ENCODE measurements around the gene HIPK2. TPM values are rescaled to one million over a fixed set of nuclear protein-coding genes. Genes with fewer than 3 reads are reported as not detected.
A peak's percentile ranks its signal among the peaks of the same experiment; 100 is the strongest.

Gene HIPK2
- total and polyA plus RNA-seq, 2 experiments from 2014 or later = 7.3 to 16.9 TPM

DNA sequence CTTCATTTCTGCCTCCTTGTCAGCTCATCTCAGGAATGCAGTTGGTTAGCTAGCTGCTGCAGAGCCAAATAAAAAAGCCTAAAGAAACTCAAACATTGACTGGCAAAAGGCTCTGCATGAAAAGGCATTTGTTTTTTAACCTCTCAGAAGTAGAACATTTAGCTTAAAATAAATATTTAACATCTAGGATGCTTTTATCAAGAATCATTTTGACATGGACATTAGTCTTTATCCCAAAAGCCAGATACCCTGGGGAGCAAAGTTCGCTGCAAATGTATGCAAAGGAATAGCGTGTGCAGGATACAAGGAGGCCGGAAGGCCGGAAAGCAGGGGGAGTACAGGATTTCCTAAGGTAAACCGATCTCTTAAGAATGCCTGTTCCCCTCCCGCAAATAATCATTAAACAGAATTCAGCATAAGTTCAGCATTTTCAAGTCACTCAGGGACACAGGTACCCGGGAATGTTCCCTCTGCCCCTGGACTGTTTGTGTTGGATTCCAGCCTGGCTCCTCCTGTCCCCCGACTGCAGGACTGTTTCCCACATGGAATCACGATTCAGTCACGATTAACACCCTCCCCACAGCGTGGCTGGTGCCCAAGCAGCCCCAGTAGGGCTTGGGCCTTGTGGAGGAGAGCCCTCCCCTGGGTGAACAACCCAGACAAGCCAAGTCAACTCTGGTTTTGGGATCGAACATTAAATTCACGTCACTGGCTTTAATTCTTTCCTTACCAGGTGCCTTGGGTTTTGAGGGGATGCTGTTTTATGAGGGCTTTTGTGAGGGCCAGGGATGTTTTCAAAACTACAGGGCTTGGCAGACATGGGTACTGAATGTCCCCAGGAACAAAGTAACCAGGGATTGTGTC is 97.8 kb downstream of the HIPK2 start:
- H3K4me2 ChIP-seq = no peak overlapping the region
- peaks cover 3% of the 10 kb centered on the region; the same call in 1 of the 3 replicates for H3K9me3 Mint-ChIP-seq
- ATAC-seq (peak; percentile 57), DNase-seq (ENCODE audit: low spot score) (no peak)
- H3K79me2 ChIP-seq (replicated peaks; ENCODE audit: insufficient read depth) = no peaks in the 10 kb centered on the region
- H2AFZ ChIP-seq = no peak overlapping the region
- no peak overlapping the region for H3K4me3 Mint-ChIP-seq
- peaks cover 5% of the 10 kb centered on the region; the same call in 1 of the 3 replicates for H3K36me3 Mint-ChIP-seq (ENCODE audit: low read depth)
- H4K20me1 ChIP-seq (replicated peaks; ENCODE audit: insufficient read depth) = no peaks in the 10 kb centered on the region
- peak overlapping the region; percentile 53; the same call in 1 of the 2 replicates for H3K27ac ChIP-seq (ENCODE audit: low read depth)
- TF ChIP-seq, protein P1, sequence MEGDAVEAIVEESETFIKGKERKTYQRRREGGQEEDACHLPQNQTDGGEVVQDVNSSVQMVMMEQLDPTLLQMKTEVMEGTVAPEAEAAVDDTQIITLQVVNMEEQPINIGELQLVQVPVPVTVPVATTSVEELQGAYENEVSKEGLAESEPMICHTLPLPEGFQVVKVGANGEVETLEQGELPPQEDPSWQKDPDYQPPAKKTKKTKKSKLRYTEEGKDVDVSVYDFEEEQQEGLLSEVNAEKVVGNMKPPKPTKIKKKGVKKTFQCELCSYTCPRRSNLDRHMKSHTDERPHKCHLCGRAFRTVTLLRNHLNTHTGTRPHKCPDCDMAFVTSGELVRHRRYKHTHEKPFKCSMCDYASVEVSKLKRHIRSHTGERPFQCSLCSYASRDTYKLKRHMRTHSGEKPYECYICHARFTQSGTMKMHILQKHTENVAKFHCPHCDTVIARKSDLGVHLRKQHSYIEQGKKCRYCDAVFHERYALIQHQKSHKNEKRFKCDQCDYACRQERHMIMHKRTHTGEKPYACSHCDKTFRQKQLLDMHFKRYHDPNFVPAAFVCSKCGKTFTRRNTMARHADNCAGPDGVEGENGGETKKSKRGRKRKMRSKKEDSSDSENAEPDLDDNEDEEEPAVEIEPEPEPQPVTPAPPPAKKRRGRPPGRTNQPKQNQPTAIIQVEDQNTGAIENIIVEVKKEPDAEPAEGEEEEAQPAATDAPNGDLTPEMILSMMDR (conservative IDR thresholded peaks at IDR 0.05; ENCODE audit: low read depth in 2 of 2) = no peak
- TF ChIP-seq JUNB (IDR thresholded peaks at IDR 0.05; ENCODE audit: unreplicated experiment) = no peak
- TF ChIP-seq, protein P2, sequence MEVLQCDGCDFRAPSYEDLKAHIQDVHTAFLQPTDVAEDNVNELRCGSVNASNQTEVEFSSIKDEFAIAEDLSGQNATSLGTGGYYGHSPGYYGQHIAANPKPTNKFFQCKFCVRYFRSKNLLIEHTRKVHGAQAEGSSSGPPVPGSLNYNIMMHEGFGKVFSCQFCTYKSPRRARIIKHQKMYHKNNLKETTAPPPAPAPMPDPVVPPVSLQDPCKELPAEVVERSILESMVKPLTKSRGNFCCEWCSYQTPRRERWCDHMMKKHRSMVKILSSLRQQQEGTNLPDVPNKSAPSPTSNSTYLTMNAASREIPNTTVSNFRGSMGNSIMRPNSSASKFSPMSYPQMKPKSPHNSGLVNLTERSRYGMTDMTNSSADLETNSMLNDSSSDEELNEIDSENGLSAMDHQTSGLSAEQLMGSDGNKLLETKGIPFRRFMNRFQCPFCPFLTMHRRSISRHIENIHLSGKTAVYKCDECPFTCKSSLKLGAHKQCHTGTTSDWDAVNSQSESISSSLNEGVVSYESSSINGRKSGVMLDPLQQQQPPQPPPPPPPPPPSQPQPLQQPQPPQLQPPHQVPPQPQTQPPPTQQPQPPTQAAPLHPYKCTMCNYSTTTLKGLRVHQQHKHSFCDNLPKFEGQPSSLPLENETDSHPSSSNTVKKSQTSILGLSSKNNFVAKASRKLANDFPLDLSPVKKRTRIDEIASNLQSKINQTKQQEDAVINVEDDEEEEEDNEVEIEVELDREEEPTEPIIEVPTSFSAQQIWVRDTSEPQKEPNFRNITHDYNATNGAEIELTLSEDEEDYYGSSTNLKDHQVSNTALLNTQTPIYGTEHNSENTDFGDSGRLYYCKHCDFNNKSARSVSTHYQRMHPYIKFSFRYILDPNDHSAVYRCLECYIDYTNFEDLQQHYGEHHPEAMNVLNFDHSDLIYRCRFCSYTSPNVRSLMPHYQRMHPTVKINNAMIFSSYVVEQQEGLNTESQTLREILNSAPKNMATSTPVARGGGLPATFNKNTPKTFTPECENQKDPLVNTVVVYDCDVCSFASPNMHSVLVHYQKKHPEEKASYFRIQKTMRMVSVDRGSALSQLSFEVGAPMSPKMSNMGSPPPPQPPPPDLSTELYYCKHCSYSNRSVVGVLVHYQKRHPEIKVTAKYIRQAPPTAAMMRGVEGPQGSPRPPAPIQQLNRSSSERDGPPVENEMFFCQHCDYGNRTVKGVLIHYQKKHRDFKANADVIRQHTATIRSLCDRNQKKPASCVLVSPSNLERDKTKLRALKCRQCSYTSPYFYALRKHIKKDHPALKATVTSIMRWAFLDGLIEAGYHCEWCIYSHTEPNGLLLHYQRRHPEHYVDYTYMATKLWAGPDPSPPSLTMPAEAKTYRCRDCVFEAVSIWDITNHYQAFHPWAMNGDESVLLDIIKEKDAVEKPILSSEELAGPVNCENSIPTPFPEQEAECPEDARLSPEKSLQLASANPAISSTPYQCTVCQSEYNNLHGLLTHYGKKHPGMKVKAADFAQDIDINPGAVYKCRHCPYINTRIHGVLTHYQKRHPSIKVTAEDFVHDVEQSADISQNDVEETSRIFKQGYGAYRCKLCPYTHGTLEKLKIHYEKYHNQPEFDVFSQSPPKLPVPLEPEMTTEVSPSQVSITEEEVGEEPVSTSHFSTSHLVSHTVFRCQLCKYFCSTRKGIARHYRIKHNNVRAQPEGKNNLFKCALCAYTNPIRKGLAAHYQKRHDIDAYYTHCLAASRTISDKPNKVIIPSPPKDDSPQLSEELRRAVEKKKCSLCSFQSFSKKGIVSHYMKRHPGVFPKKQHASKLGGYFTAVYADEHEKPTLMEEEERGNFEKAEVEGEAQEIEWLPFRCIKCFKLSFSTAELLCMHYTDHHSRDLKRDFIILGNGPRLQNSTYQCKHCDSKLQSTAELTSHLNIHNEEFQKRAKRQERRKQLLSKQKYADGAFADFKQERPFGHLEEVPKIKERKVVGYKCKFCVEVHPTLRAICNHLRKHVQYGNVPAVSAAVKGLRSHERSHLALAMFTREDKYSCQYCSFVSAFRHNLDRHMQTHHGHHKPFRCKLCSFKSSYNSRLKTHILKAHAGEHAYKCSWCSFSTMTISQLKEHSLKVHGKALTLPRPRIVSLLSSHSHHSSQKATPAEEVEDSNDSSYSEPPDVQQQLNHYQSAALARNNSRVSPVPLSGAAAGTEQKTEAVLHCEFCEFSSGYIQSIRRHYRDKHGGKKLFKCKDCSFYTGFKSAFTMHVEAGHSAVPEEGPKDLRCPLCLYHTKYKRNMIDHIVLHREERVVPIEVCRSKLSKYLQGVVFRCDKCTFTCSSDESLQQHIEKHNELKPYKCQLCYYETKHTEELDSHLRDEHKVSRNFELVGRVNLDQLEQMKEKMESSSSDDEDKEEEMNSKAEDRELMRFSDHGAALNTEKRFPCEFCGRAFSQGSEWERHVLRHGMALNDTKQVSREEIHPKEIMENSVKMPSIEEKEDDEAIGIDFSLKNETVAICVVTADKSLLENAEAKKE (CRISPR knock-in tag; IDR thresholded peaks at IDR 0.05) = no peak
- TF ChIP-seq NANOG (IDR thresholded peaks at IDR 0.05; ENCODE audit: borderline replicate concordance) = no peak
- no peak for TF ChIP-seq ZNF331 (CRISPR knock-in tag; IDR thresholded peaks at IDR 0.05; ENCODE audit: low read depth)
- no peak for TF ChIP-seq EZH2 (IDR thresholded peaks at IDR 0.05; ENCODE audit: low read depth, unreplicated experiment)
- TF ChIP-seq POLR2AphosphoS5 (IDR thresholded peaks at IDR 0.05; ENCODE audit: low read depth) = no peak
- TF ChIP-seq, protein P3, sequence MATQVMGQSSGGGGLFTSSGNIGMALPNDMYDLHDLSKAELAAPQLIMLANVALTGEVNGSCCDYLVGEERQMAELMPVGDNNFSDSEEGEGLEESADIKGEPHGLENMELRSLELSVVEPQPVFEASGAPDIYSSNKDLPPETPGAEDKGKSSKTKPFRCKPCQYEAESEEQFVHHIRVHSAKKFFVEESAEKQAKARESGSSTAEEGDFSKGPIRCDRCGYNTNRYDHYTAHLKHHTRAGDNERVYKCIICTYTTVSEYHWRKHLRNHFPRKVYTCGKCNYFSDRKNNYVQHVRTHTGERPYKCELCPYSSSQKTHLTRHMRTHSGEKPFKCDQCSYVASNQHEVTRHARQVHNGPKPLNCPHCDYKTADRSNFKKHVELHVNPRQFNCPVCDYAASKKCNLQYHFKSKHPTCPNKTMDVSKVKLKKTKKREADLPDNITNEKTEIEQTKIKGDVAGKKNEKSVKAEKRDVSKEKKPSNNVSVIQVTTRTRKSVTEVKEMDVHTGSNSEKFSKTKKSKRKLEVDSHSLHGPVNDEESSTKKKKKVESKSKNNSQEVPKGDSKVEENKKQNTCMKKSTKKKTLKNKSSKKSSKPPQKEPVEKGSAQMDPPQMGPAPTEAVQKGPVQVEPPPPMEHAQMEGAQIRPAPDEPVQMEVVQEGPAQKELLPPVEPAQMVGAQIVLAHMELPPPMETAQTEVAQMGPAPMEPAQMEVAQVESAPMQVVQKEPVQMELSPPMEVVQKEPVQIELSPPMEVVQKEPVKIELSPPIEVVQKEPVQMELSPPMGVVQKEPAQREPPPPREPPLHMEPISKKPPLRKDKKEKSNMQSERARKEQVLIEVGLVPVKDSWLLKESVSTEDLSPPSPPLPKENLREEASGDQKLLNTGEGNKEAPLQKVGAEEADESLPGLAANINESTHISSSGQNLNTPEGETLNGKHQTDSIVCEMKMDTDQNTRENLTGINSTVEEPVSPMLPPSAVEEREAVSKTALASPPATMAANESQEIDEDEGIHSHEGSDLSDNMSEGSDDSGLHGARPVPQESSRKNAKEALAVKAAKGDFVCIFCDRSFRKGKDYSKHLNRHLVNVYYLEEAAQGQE (IDR thresholded peaks at IDR 0.05; ENCODE audit: unreplicated experiment) = no peak
- no peak for TF ChIP-seq STAT1 (IDR thresholded peaks at IDR 0.05; ENCODE audit: unreplicated experiment)
- TF ChIP-seq ZNF114 (CRISPR knock-in tag; IDR thresholded peaks at IDR 0.05) = no peak
- no peak for TF ChIP-seq EZH2phosphoT487 (IDR thresholded peaks at IDR 0.05; ENCODE audit: unreplicated experiment)
- TF ChIP-seq, protein P4, sequence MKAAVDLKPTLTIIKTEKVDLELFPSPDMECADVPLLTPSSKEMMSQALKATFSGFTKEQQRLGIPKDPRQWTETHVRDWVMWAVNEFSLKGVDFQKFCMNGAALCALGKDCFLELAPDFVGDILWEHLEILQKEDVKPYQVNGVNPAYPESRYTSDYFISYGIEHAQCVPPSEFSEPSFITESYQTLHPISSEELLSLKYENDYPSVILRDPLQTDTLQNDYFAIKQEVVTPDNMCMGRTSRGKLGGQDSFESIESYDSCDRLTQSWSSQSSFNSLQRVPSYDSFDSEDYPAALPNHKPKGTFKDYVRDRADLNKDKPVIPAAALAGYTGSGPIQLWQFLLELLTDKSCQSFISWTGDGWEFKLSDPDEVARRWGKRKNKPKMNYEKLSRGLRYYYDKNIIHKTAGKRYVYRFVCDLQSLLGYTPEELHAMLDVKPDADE (IDR thresholded peaks at IDR 0.05) = no peak
- TF ChIP-seq CREB1 (CRISPR knock-in tag; IDR thresholded peaks at IDR 0.05; ENCODE audit: low read depth) = no peak
- H3K27me3 ChIP-seq (ENCODE audit: insufficient read depth) = no peaks in the 10 kb centered on the region
- H3K4me1 Mint-ChIP-seq = peaks cover 49% of the 10 kb centered on the region
- no peaks in the 10 kb centered on the region for H3K36me3 ChIP-seq (ENCODE audit: insufficient read depth)
- no peaks in the 10 kb centered on the region for H3F3A ChIP-seq (replicated peaks; ENCODE audit: low read depth)
- peaks cover 9% of the 10 kb centered on the region for H3K27me3 Mint-ChIP-seq (ENCODE audit: insufficient read depth, low read depth, poor library complexity)
- no peaks in the 10 kb centered on the region; the same call in 1 of the 2 replicates for H3K9me2 ChIP-seq (ENCODE audit: insufficient read depth)
- peak overlapping the region; percentile 69 for H3K27ac Mint-ChIP-seq
- peaks cover 14% of the 10 kb centered on the region for H3K4me1 ChIP-seq (ENCODE audit: insufficient read depth)
- no peak overlapping the region for H3K4me3 ChIP-seq

Data from GM23338 (cell line).